GM12872 (cell line): Measurements from ENCODE around the gene SLC18B1.

ENCODE experiments used
- CTCF ChIP-seq: IDR thresholded peaks from 3 replicates; pipeline ENCODE4 v1.5.1; 2011; ENCODE audit warnings: low read depth, mild to moderate bottlenecking, low read length, moderate library complexity; ENCODE audit not compliant: insufficient read depth

The SLC18B1 gene

GRCh38 chr6:132736239-132736638 is 62.2 kb downstream of the SLC18B1 start:
- no peak for TF ChIP-seq CTCF

DNA sequence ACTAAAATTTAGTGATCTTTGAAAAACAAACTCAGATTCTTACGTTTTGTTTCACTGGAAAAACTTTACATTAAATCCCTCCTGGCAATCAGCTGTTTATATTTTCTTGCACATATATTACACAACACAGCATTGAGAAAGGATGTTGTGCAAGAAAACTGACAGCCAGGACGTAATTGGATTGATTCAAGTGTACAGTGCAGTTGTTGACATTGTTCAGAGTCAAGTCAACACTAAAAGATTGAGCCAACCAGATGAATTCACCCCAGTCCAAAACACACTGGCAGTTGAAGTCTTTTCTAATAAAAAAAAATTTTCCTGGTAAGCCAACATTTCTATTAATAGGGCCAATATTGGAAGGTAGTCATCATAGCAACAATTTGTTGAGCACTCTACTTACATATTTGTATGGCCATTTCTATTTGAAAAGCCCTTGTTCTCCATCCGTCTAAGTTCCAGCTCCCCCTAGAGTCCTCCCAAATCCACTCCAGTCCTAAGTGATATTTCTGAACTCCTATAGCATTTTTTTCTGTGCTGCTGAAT is 63.7 kb downstream of the SLC18B1 start:
- TF ChIP-seq CTCF = no peak

GRCh38 chr6:132733814-132734213 is 64.6 kb downstream of the SLC18B1 start:
- no peak for TF ChIP-seq CTCF

- TF ChIP-seq CTCF = no peak
Observed at GRCh38 chr6:132733283-132733682, 65.2 kb downstream of the SLC18B1 start.

DNA sequence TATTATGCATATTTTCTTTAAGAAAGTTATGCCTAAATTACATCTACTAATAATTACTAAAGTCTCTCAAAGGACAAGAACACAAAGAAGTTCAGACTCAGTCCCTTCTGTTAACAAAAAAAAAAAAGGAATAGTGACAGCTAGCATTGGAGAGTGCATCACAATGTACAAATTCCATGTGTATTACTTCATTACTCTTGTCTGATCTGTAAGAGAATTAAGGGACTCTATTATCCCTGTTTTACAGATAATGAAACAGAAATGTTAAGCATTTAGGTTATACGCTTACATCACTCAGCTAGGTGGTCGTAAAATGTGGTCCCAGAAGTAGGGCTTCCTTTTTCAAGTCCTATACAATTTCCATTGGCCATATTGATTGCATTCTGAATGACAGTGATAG is 67.4 kb downstream of the SLC18B1 start:
- no peak for TF ChIP-seq CTCF

DNA sequence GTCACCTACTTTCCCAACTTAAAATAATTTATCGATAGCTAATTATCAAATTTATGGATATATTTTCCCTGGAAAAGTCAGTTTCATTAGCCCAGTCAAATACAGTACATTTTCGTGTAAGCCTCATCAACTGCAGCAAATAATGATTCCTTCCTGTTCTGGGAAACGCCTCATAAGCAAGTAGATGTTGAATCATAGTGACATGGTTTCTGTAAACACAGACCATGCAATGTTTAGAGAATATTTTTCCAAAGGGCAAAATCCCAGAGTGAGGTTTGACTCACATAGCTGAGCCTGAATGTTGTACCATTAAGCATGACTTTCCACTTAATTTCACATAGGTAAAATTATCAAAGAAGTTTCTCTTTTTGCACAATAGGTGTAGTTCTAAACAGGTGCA is 67.9 kb downstream of the SLC18B1 start:
- no peak for TF ChIP-seq CTCF

GRCh38 chr6:132728616-132729015 is 69.8 kb downstream of the SLC18B1 start:
- peak; percentile 32; the same call in 1 of the 3 replicates for TF ChIP-seq CTCF
